Neural progenitor cell (in vitro differentiated cells): ENCODE results near the gene ZNF850. TPM values are rescaled to one million over a fixed set of nuclear protein-coding genes. Genes with fewer than 3 reads are reported as not detected.
A peak's percentile ranks its signal among the peaks of the same experiment; 100 is the strongest.
"Not testable (repeated sequence)": the region's sequence is repeated elsewhere in the genome, so short reads cannot be mapped to it uniquely, and the experiment has no call there.

Experiments used
- DNase-seq: peaks from one replicate; pipeline ENCODE4 v3.0.0-alpha.2; 2016; ENCODE audit warnings: low spot score
- H2AFZ ChIP-seq: fragments of 200-600 bp; sonication (generic); replicated peaks from 2 replicates; pipeline ENCODE4 v1.6.1; 2016; ENCODE audit warnings: antibody characterized with exemption
- H3F3A ChIP-seq: fragments of 200-600 bp; sonication (generic); 2 replicates; pipeline ENCODE4 v1.6.1; 2016; ENCODE audit warnings: antibody characterized with exemption, low read depth
- H3K27ac ChIP-seq: fragments of 200-600 bp; sonication (generic); 2 replicates; pipeline ENCODE4 v1.5.1; 2016; ENCODE audit warnings: mild to moderate bottlenecking
- H3K27me3 ChIP-seq: fragments of 200-600 bp; sonication (generic); 2 replicates; pipeline ENCODE4 v1.6.1; 2016; ENCODE audit warnings: mild to moderate bottlenecking, moderate library complexity
- H3K36me3 ChIP-seq: fragments of 200-600 bp; sonication (generic); 2 replicates; pipeline ENCODE4 v1.5.1; 2016
- H3K4me1 ChIP-seq: fragments of 200-600 bp; sonication (generic); 2 replicates; pipeline ENCODE4 v1.6.1; 2016; ENCODE audit warnings: mixed run types
- H3K4me2 ChIP-seq: fragments of 200-600 bp; sonication (generic); 2 replicates; pipeline ENCODE4 v1.6.1; 2016
- H3K4me3 ChIP-seq: fragments of 200-600 bp; sonication (generic); 2 replicates; pipeline ENCODE4 v1.5.1; 2016
- H3K79me2 ChIP-seq: fragments of 200-600 bp; sonication (generic); 2 replicates; pipeline ENCODE4 v1.6.1; 2016; ENCODE audit warnings: low read depth
- H3K9ac ChIP-seq: fragments of 200-600 bp; sonication (generic); 2 replicates; pipeline ENCODE4 v1.6.1; 2016
- H3K9me3 ChIP-seq: fragments of 200-600 bp; sonication (generic); 2 replicates; pipeline ENCODE4 v1.5.1; 2016; ENCODE audit warnings: low read depth
- H4K20me1 ChIP-seq: fragments of 200-600 bp; sonication (generic); 2 replicates; pipeline ENCODE4 v1.6.1; 2016; ENCODE audit warnings: low read depth
- H3K27ac Mint-ChIP-seq: 3 replicates; pipeline ENCODE4 v1.8.0; 2021; ENCODE audit warnings: mixed read lengths
- H3K27me3 Mint-ChIP-seq: 2 replicates; pipeline ENCODE4 v1.8.0; 2022; ENCODE audit warnings: low read depth, mild to moderate bottlenecking, inconsistent platforms, moderate library complexity, mixed read lengths; ENCODE audit not compliant: insufficient read depth
- H3K36me3 Mint-ChIP-seq: 3 replicates; pipeline ENCODE4 v1.8.0; 2021; ENCODE audit warnings: mixed read lengths
- H3K4me1 Mint-ChIP-seq: 3 replicates; pipeline ENCODE4 v1.8.0; 2021; ENCODE audit warnings: mixed read lengths
- H3K4me3 Mint-ChIP-seq: 3 replicates; pipeline ENCODE4 v1.8.0; 2021; ENCODE audit warnings: mild to moderate bottlenecking, moderate library complexity, mixed read lengths
- H3K9me3 Mint-ChIP-seq: 3 replicates; pipeline ENCODE4 v1.8.0; 2020; ENCODE audit warnings: mixed read lengths
- CTCF ChIP-seq: fragments of 200-600 bp; sonication (generic); IDR thresholded peaks from 2 replicates; pipeline ENCODE4 v1.5.1; 2017; ENCODE audit warnings: antibody characterized with exemption, mild to moderate bottlenecking
- EZH2 ChIP-seq: fragments of 200-600 bp; sonication (generic); IDR thresholded peaks from 2 replicates; pipeline ENCODE4 v1.6.1; 2017; ENCODE audit warnings: antibody characterized with exemption, mild to moderate bottlenecking, moderate library complexity
- EZH2phosphoT487 ChIP-seq: fragments of 200-600 bp; sonication (generic); IDR thresholded peaks from 2 replicates; pipeline ENCODE4 v1.6.1; 2017; ENCODE audit warnings: antibody characterized with exemption
- total RNA-seq: library from RNA; depleted of rRNA; stranded (reverse); fragments of >200 nt; gene quantifications from 2 replicates; pipeline ENCODE4 v1.2.3, GENCODE V29; 2015; ENCODE audit warnings: low replicate concordance

Gene ZNF850
- total RNA-seq, 1 donor from 2014 or later, result 25.5 TPM

- not testable (repeated sequence) for H3K9me3 ChIP-seq, H3K27me3 ChIP-seq, H3F3A ChIP-seq, H3K4me3 ChIP-seq, H3K4me1 ChIP-seq, H3K36me3 ChIP-seq, H3K36me3 Mint-ChIP-seq, H3K9ac ChIP-seq, H3K4me3 Mint-ChIP-seq, DNase-seq, H2AFZ ChIP-seq, H3K4me2 ChIP-seq, H4K20me1 ChIP-seq, H3K4me1 Mint-ChIP-seq, H3K27me3 Mint-ChIP-seq, H3K27ac ChIP-seq, H3K79me2 ChIP-seq, H3K27ac Mint-ChIP-seq
- peaks cover 64% of the 10 kb centered on the region for H3K9me3 Mint-ChIP-seq
Observed at GRCh38 chr19:36791420-36792141, 19.0 kb upstream of the ZNF850 start.

DNA sequence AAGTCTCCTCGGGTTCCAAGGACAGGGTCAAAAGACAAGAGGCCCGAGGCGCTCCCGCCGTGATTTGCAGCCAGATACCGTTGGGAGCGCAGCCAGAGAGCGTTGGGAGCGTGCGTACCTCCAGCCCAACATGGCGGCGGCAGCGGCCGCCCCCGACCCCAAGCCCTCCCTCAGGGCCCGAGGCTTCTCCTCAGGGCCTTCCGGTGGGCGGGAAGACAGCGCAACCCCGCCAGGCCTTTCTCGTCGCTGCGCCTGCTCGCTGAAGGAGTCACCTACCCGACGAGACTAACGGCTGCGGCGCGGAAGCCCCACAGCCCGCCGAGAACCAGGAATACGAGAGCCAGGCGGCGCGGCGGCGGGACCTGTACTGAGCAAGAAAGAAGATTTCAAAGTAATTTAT, 3.2 kb upstream of the ZNF850 start:
- Mint-ChIP-seq H3K4me3 (no peak overlapping the region), H3K36me3 (peaks cover 23% of the 10 kb centered on the region), H3K4me1 (peaks cover 12% of the 10 kb centered on the region), H3K27ac (no peak overlapping the region), H3K9me3 (peaks cover 73% of the 10 kb centered on the region), H3K27me3 (no peaks in the 10 kb centered on the region)
- H3K4me2 ChIP-seq, result no peak overlapping the region
- H3K36me3 ChIP-seq, result peaks cover 10% of the 10 kb centered on the region
- H3K27me3 ChIP-seq, result no peaks in the 10 kb centered on the region
- no peaks in the 10 kb centered on the region for H3F3A ChIP-seq
- no peaks in the 10 kb centered on the region for H4K20me1 ChIP-seq
- H3K9ac ChIP-seq, result no peak overlapping the region
- peaks cover 11% of the 10 kb centered on the region for H3K9me3 ChIP-seq
- DNase-seq, result no peak
- peaks cover 22% of the 10 kb centered on the region for H3K79me2 ChIP-seq
- H3K27ac ChIP-seq, result no peak overlapping the region
- H2AFZ ChIP-seq, result no peak overlapping the region
- no peak for TF ChIP-seq EZH2phosphoT487
- TF ChIP-seq CTCF, result no peak
- TF ChIP-seq EZH2, result no peak
- H3K4me3 ChIP-seq, result no peak overlapping the region
- H3K4me1 ChIP-seq, result no peaks in the 10 kb centered on the region

GRCh38 chr19:36773223-36773579, 594 bp upstream of the ZNF850 start:
- Histone ChIP-seq H3K27me3 (no peaks in the 10 kb centered on the region), H3K36me3 (peaks cover 22% of the 10 kb centered on the region), H4K20me1 (no peaks in the 10 kb centered on the region), H3K4me3 (peak overlapping the region; percentile 74), H3K79me2 (peaks cover 47% of the 10 kb centered on the region), H3K9ac (no peak overlapping the region), H3F3A (no peaks in the 10 kb centered on the region), H3K27ac (no peak overlapping the region), H3K4me1 (no peaks in the 10 kb centered on the region), H3K9me3 (peaks cover 14% of the 10 kb centered on the region), H2AFZ (peak overlapping the region; percentile 98), H3K4me2 (peak overlapping the region; percentile 97)
- TF ChIP-seq CTCF (no peak), EZH2phosphoT487 (no peak), EZH2 (no peak)
- Mint-ChIP-seq H3K4me1 (peaks cover 12% of the 10 kb centered on the region), H3K36me3 (peaks cover 31% of the 10 kb centered on the region), H3K27ac (no peak overlapping the region), H3K27me3 (peaks cover 5% of the 10 kb centered on the region), H3K9me3 (peaks cover 67% of the 10 kb centered on the region), H3K4me3 (peak overlapping the region; percentile 98)
- DNase-seq, result no peak
